Measurements from ENCODE around the gene SH3BGRL2.

Gene SH3BGRL2

GRCh38 chr6:79605968-79606764, 25.0 kb upstream of the SH3BGRL2 start:
- no peak for DNase-seq (ENCODE audit: low spot score)
- CTCF ChIA-PET, result interaction anchor here (0.6 kb wide), 1 partner anchor 16 kb away, joined by 3 read pairs; no protein-coding TSS in a partner anchor
- H3K27ac ChIP-seq, result no peak overlapping the region
- POLR2A ChIA-PET (ENCODE audit: low non-redundant PET), result no interaction called here
- TF ChIP-seq, protein P1, sequence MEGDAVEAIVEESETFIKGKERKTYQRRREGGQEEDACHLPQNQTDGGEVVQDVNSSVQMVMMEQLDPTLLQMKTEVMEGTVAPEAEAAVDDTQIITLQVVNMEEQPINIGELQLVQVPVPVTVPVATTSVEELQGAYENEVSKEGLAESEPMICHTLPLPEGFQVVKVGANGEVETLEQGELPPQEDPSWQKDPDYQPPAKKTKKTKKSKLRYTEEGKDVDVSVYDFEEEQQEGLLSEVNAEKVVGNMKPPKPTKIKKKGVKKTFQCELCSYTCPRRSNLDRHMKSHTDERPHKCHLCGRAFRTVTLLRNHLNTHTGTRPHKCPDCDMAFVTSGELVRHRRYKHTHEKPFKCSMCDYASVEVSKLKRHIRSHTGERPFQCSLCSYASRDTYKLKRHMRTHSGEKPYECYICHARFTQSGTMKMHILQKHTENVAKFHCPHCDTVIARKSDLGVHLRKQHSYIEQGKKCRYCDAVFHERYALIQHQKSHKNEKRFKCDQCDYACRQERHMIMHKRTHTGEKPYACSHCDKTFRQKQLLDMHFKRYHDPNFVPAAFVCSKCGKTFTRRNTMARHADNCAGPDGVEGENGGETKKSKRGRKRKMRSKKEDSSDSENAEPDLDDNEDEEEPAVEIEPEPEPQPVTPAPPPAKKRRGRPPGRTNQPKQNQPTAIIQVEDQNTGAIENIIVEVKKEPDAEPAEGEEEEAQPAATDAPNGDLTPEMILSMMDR (conservative IDR thresholded peaks at IDR 0.05; ENCODE audit: low read depth), result no peak

DNA sequence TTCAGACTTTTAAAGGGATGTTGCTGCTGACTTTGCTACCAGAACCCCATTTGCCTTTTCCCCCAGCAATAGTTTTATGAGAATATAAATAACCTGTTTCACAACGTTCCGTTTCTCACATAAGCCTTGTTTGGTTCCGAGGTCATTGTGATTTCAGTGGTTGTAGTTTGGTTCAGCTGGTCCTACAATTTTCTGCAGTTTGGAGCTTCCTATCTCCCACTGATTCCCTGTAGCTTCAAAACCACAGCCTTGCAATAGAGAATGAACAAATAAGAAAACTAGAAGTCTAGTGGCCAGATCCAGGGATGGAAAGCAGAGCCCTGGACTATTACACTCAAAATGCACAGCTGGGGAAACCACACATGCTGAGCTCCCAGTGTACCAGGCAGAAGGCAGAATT, 24.1 kb upstream of the SH3BGRL2 start:
- ChIA-PET CTCF (no interaction called here), POLR2A (ENCODE audit: low non-redundant PET) (no interaction called here)
- TF ChIP-seq, protein P1 (conservative IDR thresholded peaks at IDR 0.05; ENCODE audit: low read depth), result no peak
- H3K27ac ChIP-seq, result no peak overlapping the region
- no peak for DNase-seq (ENCODE audit: low spot score)

DNA sequence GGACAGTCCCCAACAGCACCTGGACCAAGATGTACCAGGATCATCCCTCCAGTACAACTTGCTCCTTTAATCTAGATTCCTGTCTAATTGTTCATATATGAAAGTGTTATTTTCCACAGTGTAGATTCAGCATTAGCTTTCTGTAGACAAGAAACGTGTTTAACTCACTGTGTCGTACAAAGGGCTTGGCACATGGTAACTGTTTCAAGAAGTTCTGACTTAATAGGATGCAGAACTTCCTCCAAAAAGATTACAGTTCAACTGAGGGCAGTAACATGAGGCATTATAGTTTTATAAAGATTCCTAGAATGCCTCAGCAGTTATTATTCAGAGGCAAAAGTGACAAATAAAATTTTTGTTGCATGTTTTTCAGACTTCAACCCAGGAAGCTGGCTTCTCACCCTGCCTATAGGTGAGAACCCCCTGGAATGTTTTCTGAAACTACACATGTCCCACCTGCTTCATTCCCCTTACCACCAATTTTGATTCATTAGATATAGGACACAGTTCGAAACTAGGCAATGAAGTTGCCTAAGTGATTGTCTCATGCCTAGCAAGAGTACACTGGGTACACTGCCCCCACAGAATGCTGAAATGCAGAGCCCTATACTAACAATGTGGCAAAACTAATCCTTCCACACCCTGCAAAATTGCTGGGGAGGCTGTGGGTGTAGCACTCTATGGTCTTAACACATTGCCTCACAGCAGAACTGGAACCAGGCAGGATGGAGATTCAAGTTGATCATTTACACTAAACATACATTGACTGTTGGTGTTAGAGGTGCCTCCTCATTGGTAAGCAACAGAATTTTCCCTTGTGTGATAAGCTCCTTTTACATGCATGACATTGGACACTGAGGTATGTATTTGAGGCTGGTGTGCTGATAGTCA, 22.6 kb upstream of the SH3BGRL2 start:
- CTCF ChIA-PET, result interaction anchor here (0.6 kb wide), 1 partner anchor 145 kb away, joined by 3 read pairs; no protein-coding TSS in a partner anchor

DNA sequence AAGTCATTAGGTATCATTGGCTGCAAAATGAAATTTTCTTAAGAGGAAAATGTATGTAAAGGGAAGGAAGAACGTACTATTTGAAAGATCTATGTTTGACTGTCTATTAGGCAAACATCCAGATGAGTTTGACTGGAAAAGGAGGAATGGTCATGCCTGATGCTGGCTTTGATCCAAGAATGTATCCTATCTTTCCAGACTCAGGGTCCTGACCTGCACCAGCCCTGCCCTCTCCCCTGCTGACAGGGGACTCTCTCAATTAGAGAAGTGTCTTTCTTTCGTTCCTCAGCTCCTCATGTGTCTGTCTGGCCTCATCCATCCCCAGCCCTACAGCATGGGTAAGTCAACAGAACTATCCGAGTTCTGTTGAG, 21.9 kb upstream of the SH3BGRL2 start:
- no peak overlapping the region for H3K27ac ChIP-seq
- POLR2A ChIA-PET (ENCODE audit: low non-redundant PET), result no interaction called here
- CTCF ChIA-PET, result interaction anchor here (0.6 kb wide), 1 partner anchor 144 kb away, joined by 3 read pairs; no protein-coding TSS in a partner anchor
- TF ChIP-seq, protein P1 (conservative IDR thresholded peaks at IDR 0.05; ENCODE audit: low read depth), result no peak
- DNase-seq (ENCODE audit: low spot score), result no peak

More for the DNA sequence above, 22.6 kb upstream of the SH3BGRL2 start:
- DNase-seq (ENCODE audit: low spot score), result no peak
- POLR2A ChIA-PET (ENCODE audit: low non-redundant PET), result no interaction called here
- no peak overlapping the region for H3K27ac ChIP-seq
- TF ChIP-seq, protein P1 (conservative IDR thresholded peaks at IDR 0.05; ENCODE audit: low read depth), result no peak

- TF ChIP-seq, protein P1 (conservative IDR thresholded peaks at IDR 0.05; ENCODE audit: low read depth), result no peak
- ChIA-PET CTCF (interaction anchor here (0.5 kb wide), 1 partner anchor 425 kb away, joined by 3 read pairs; no protein-coding TSS in a partner anchor), POLR2A (ENCODE audit: low non-redundant PET) (no interaction called here)
- H3K27ac ChIP-seq, result no peak overlapping the region
- DNase-seq (ENCODE audit: low spot score), result no peak
Measured at GRCh38 chr6:79610306-79611009, 20.7 kb upstream of the SH3BGRL2 start.

- TF ChIP-seq, protein P1 (conservative IDR thresholded peaks at IDR 0.05; ENCODE audit: low read depth), result no peak
- ChIA-PET POLR2A (ENCODE audit: low non-redundant PET) (no interaction called here), CTCF (interaction anchor here (0.7 to 1.1 kb wide), 2 partner anchors 23 to 28 kb away, joined by 3 to 6 read pairs; no protein-coding TSS in a partner anchor)
- H3K27ac ChIP-seq, result no peak overlapping the region
- DNase-seq (ENCODE audit: low spot score), result no peak
Measured at GRCh38 chr6:79612457-79612856, 18.7 kb upstream of the SH3BGRL2 start.
